ENCODE measurements around the gene MPND.

MPND gene

GRCh38 chr19:4357921-4358326 is 14.6 kb downstream of the MPND start:
- Histone ChIP-seq H3K4ac (ENCODE audit: low read depth in 1 of 2, low read length in 2 of 2) (peak overlapping the region in 1 of 2 experiments; percentile 41), H4K8ac (ENCODE audit: low read length) (no peak overlapping the region), H3K9ac (ENCODE audit: low read length) (no peak overlapping the region), H2BK5ac (ENCODE audit: low read depth, low read length, poor library complexity, severe bottlenecking) (no peak overlapping the region), H3K4me1 (ENCODE audit: control insufficient read depth, insufficient read depth, low read depth, low read length) (peaks cover 37% of the 10 kb centered on the region), H3K36me3 (ENCODE audit: control insufficient read depth in 1 of 2, insufficient read depth in 2 of 2, low read depth in 1 of 2, low read length in 2 of 2) (peaks cover 54 to 84% of the 10 kb centered on the region in 2 experiments), H2AK5ac (ENCODE audit: low read length, severe bottlenecking) (no peak overlapping the region), H3K79me1 (replicated peaks; ENCODE audit: low read length, poor library complexity, severe bottlenecking) (peaks cover 7% of the 10 kb centered on the region), H2AFZ (ENCODE audit: low read depth, low read length) (no peak overlapping the region), H3K27me3 (ENCODE audit: control insufficient read depth in 1 of 2, insufficient read depth in 1 of 2, low read length in 2 of 2) (no peaks in the 10 kb centered on the region), H3K14ac (ENCODE audit: low read length in 2 of 2) (no peak overlapping the region), H2BK15ac (ENCODE audit: low read depth, poor library complexity, severe bottlenecking) (no peak overlapping the region), H2BK12ac (ENCODE audit: low read length in 2 of 2) (no peak overlapping the region), H3K18ac (ENCODE audit: low read depth in 1 of 2, low read length in 2 of 2) (no peak overlapping the region), H2BK120ac (ENCODE audit: low read depth, low read length) (no peak overlapping the region), H3K27ac (ENCODE audit: low read length, poor library complexity, severe bottlenecking) (no peak overlapping the region), H3K9me3 (ENCODE audit: control insufficient read depth, low read length) (no peaks in the 10 kb centered on the region), H4K91ac (ENCODE audit: low read length) (no peak overlapping the region), H3K4me2 (ENCODE audit: low read length, poor library complexity, severe bottlenecking) (no peak overlapping the region), H3K23ac (ENCODE audit: low read length in 2 of 2) (no peak overlapping the region), H3K4me3 (ENCODE audit: insufficient read depth in 1 of 2, low read depth in 1 of 2, low read length in 2 of 2) (no peak overlapping the region)
- 94% methylated on average over 16 of the region's 16 CpGs for WGBS
- no peak for DNase-seq

- no peak overlapping the region for H3K14ac ChIP-seq (ENCODE audit: low read length in 2 of 2)
- H3K9ac ChIP-seq (ENCODE audit: low read length), result no peak overlapping the region
- H2AFZ ChIP-seq (ENCODE audit: low read depth, low read length), result no peak overlapping the region
- H3K36me3 ChIP-seq (ENCODE audit: control insufficient read depth in 1 of 2, insufficient read depth in 2 of 2, low read depth in 1 of 2, low read length in 2 of 2), result peaks cover 65 to 90% of the 10 kb centered on the region in 2 experiments
- H3K4ac ChIP-seq (ENCODE audit: low read depth in 1 of 2, low read length in 2 of 2), result no peak overlapping the region
- no peaks in the 10 kb centered on the region for H3K27me3 ChIP-seq (ENCODE audit: control insufficient read depth in 1 of 2, insufficient read depth in 1 of 2, low read length in 2 of 2)
- H3K79me1 ChIP-seq (replicated peaks; ENCODE audit: low read length, poor library complexity, severe bottlenecking), result peaks cover 7% of the 10 kb centered on the region
- H3K9me3 ChIP-seq (ENCODE audit: control insufficient read depth, low read length), result no peaks in the 10 kb centered on the region
- H3K4me1 ChIP-seq (ENCODE audit: control insufficient read depth, insufficient read depth, low read depth, low read length), result peaks cover 42% of the 10 kb centered on the region
- no peak for DNase-seq
- no peak overlapping the region for H4K91ac ChIP-seq (ENCODE audit: low read length)
- H3K23ac ChIP-seq (ENCODE audit: low read length in 2 of 2), result no peak overlapping the region
- H2BK12ac ChIP-seq (ENCODE audit: low read length in 2 of 2), result no peak overlapping the region
- H2BK5ac ChIP-seq (ENCODE audit: low read depth, low read length, poor library complexity, severe bottlenecking), result no peak overlapping the region
- H3K27ac ChIP-seq (ENCODE audit: low read length, poor library complexity, severe bottlenecking), result no peak overlapping the region
- WGBS, result 92% methylated on average over 25 of the region's 25 CpGs
- H2BK120ac ChIP-seq (ENCODE audit: low read depth, low read length), result no peak overlapping the region
- no peak overlapping the region for H3K18ac ChIP-seq (ENCODE audit: low read depth in 1 of 2, low read length in 2 of 2)
- no peak overlapping the region for H3K4me2 ChIP-seq (ENCODE audit: low read length, poor library complexity, severe bottlenecking)
- no peak overlapping the region for H2BK15ac ChIP-seq (ENCODE audit: low read depth, poor library complexity, severe bottlenecking)
- H4K8ac ChIP-seq (ENCODE audit: low read length), result no peak overlapping the region
- no peak overlapping the region for H3K4me3 ChIP-seq (ENCODE audit: insufficient read depth in 1 of 2, low read depth in 1 of 2, low read length in 2 of 2)
- no peak overlapping the region for H2AK5ac ChIP-seq (ENCODE audit: low read length, severe bottlenecking)
These were observed 15.6 kb downstream of the MPND start for GRCh38 chr19:4358709-4359626.

GRCh38 chr19:4359627-4360000 is 16.3 kb downstream of the MPND start:
- Histone ChIP-seq H4K8ac (ENCODE audit: low read length) (no peak overlapping the region), H3K14ac (ENCODE audit: low read length in 2 of 2) (no peak overlapping the region), H3K36me3 (ENCODE audit: control insufficient read depth in 1 of 2, insufficient read depth in 2 of 2, low read depth in 1 of 2, low read length in 2 of 2) (peaks cover 67 to 88% of the 10 kb centered on the region in 2 experiments), H3K27ac (ENCODE audit: low read length, poor library complexity, severe bottlenecking) (no peak overlapping the region), H2BK5ac (ENCODE audit: low read depth, low read length, poor library complexity, severe bottlenecking) (no peak overlapping the region), H2BK120ac (ENCODE audit: low read depth, low read length) (no peak overlapping the region), H3K27me3 (ENCODE audit: control insufficient read depth in 1 of 2, insufficient read depth in 1 of 2, low read length in 2 of 2) (no peaks in the 10 kb centered on the region), H3K79me1 (replicated peaks; ENCODE audit: low read length, poor library complexity, severe bottlenecking) (peaks cover 7% of the 10 kb centered on the region), H2BK12ac (ENCODE audit: low read length in 2 of 2) (no peak overlapping the region), H3K23ac (ENCODE audit: low read length in 2 of 2) (no peak overlapping the region), H4K91ac (ENCODE audit: low read length) (no peak overlapping the region), H3K9me3 (ENCODE audit: control insufficient read depth, low read length) (no peaks in the 10 kb centered on the region), H3K9ac (ENCODE audit: low read length) (no peak overlapping the region), H2AFZ (ENCODE audit: low read depth, low read length) (no peak overlapping the region), H2BK15ac (ENCODE audit: low read depth, poor library complexity, severe bottlenecking) (no peak overlapping the region), H3K4ac (ENCODE audit: low read depth in 1 of 2, low read length in 2 of 2) (no peak overlapping the region), H3K4me1 (ENCODE audit: control insufficient read depth, insufficient read depth, low read depth, low read length) (peaks cover 43% of the 10 kb centered on the region), H3K18ac (ENCODE audit: low read depth in 1 of 2, low read length in 2 of 2) (no peak overlapping the region), H3K4me3 (ENCODE audit: insufficient read depth in 1 of 2, low read depth in 1 of 2, low read length in 2 of 2) (no peak overlapping the region), H2AK5ac (ENCODE audit: low read length, severe bottlenecking) (no peak overlapping the region), H3K4me2 (ENCODE audit: low read length, poor library complexity, severe bottlenecking) (no peak overlapping the region)
- 95% methylated on average over 13 of the region's 13 CpGs for WGBS
- DNase-seq, result no peak

GRCh38 chr19:4360081-4360569 is 16.8 kb downstream of the MPND start:
- Histone ChIP-seq H3K9me3 (ENCODE audit: control insufficient read depth, low read length) (no peaks in the 10 kb centered on the region), H3K4me3 (ENCODE audit: insufficient read depth in 1 of 2, low read depth in 1 of 2, low read length in 2 of 2) (no peak overlapping the region), H2BK12ac (ENCODE audit: low read length in 2 of 2) (no peak overlapping the region), H3K4ac (ENCODE audit: low read depth in 1 of 2, low read length in 2 of 2) (no peak overlapping the region), H2AFZ (ENCODE audit: low read depth, low read length) (no peak overlapping the region), H2BK15ac (ENCODE audit: low read depth, poor library complexity, severe bottlenecking) (no peak overlapping the region), H3K18ac (ENCODE audit: low read depth in 1 of 2, low read length in 2 of 2) (no peak overlapping the region), H3K14ac (ENCODE audit: low read length in 2 of 2) (no peak overlapping the region), H2BK5ac (ENCODE audit: low read depth, low read length, poor library complexity, severe bottlenecking) (no peak overlapping the region), H2AK5ac (ENCODE audit: low read length, severe bottlenecking) (no peak overlapping the region), H4K8ac (ENCODE audit: low read length) (no peak overlapping the region), H4K91ac (ENCODE audit: low read length) (no peak overlapping the region), H3K79me1 (replicated peaks; ENCODE audit: low read length, poor library complexity, severe bottlenecking) (peaks cover 9% of the 10 kb centered on the region), H3K4me1 (ENCODE audit: control insufficient read depth, insufficient read depth, low read depth, low read length) (peaks cover 44% of the 10 kb centered on the region), H3K36me3 (ENCODE audit: control insufficient read depth in 1 of 2, insufficient read depth in 2 of 2, low read depth in 1 of 2, low read length in 2 of 2) (peaks cover 70 to 87% of the 10 kb centered on the region in 2 experiments), H3K4me2 (ENCODE audit: low read length, poor library complexity, severe bottlenecking) (no peak overlapping the region), H3K23ac (ENCODE audit: low read length in 2 of 2) (no peak overlapping the region), H3K27me3 (ENCODE audit: control insufficient read depth in 1 of 2, insufficient read depth in 1 of 2, low read length in 2 of 2) (no peaks in the 10 kb centered on the region), H3K27ac (ENCODE audit: low read length, poor library complexity, severe bottlenecking) (no peak overlapping the region), H3K9ac (ENCODE audit: low read length) (no peak overlapping the region), H2BK120ac (ENCODE audit: low read depth, low read length) (no peak overlapping the region)
- no peak for DNase-seq
- WGBS, result 88% methylated on average over 9 of the region's 9 CpGs

Measured in mesenchymal stem cell (in vitro differentiated cells and primary cell).